Right atrium auricular region (tissue), 2 donors: ENCODE data around the gene ADCY3. TPM values are rescaled to one million over a fixed set of nuclear protein-coding genes. Genes with fewer than 3 reads are reported as not detected.

ENCODE experiments used
- DNase-seq: peaks from one replicate; pipeline ENCODE4 v3.0.0-alpha.2; 2019; ENCODE audit warnings: low spot score
- H3K27ac ChIP-seq, 2 donors: fragments of 200-600 bp; sonication (generic); 1 replicate in 1 of 2; 2 replicates in 1 of 2; pipeline ENCODE4 v1.5.1; 2016 to 2019
- H3K27me3 ChIP-seq, 2 donors: fragments of 200-600 bp; sonication (generic); one replicate each; pipeline versions ENCODE4 v1.5.1 to v1.6.0; 2017 to 2019
- H3K36me3 ChIP-seq: fragments of 200-600 bp; sonication (generic); one replicate; pipeline ENCODE4 v1.5.1; 2016
- H3K4me1 ChIP-seq, 2 donors: fragments of 200-600 bp; sonication (generic); one replicate each; pipeline versions ENCODE4 v1.5.1 to v1.6.0; 2017 to 2019
- H3K4me3 ChIP-seq, 2 donors: fragments of 200-600 bp; sonication (generic); 1 replicate in 1 of 2; 2 replicates in 1 of 2; pipeline ENCODE4 v1.5.1; 2017 to 2019; ENCODE audit warnings: mild to moderate bottlenecking in 1 of 2, moderate library complexity in 1 of 2
- H3K9me3 ChIP-seq, 2 donors: fragments of 200-600 bp; sonication (generic); one replicate each; pipeline ENCODE4 v1.5.1; 2019
- CTCF ChIP-seq, 2 donors: fragments of 200-600 bp; sonication (generic); IDR thresholded peaks; one replicate each; pipeline ENCODE4 v1.5.1; 2019; ENCODE audit warnings: antibody characterized with exemption in 2 of 2
- total RNA-seq, 2 donors: library from RNA; depleted of rRNA; stranded (reverse); fragments of >200 nt; gene quantifications; one replicate each; pipeline ENCODE4 v1.1.0, GENCODE V29; 2016

Gene ADCY3
- total RNA-seq, 2 donors from 2014 or later, result 14.1 to 28.4 TPM

GRCh38 chr2:24831221-24832072 is 88.6 kb downstream of the ADCY3 start:
- Histone ChIP-seq H3K27me3 (no peaks in the 10 kb centered on the region), H3K4me3 (no peak overlapping the region), H3K9me3 (no peaks in the 10 kb centered on the region), H3K36me3 (peaks cover 5% of the 10 kb centered on the region), H3K27ac (no peak overlapping the region), H3K4me1 (peaks cover 0 to 11% of the 10 kb centered on the region in 2 donors)
- no peak for TF ChIP-seq CTCF (IDR thresholded peaks at IDR 0.05)
- DNase-seq, result no peak

- TF ChIP-seq CTCF (IDR thresholded peaks at IDR 0.05), result no peak
- no peaks in the 10 kb centered on the region for H3K9me3 ChIP-seq
- DNase-seq, result no peak
- peaks cover 5% of the 10 kb centered on the region for H3K36me3 ChIP-seq
- no peaks in the 10 kb centered on the region for H3K27me3 ChIP-seq
- H3K27ac ChIP-seq, result no peak overlapping the region
- H3K4me1 ChIP-seq, result peaks cover 0 to 11% of the 10 kb centered on the region in 2 donors
- H3K4me3 ChIP-seq, result no peak overlapping the region
These were observed 89.3 kb downstream of the ADCY3 start for GRCh38 chr2:24830786-24831185.

GRCh38 chr2:24830351-24830750 is 89.7 kb downstream of the ADCY3 start:
- DNase-seq, result no peak
- H3K9me3 ChIP-seq, result no peaks in the 10 kb centered on the region
- H3K27ac ChIP-seq, result no peak overlapping the region
- peaks cover 5% of the 10 kb centered on the region for H3K36me3 ChIP-seq
- H3K4me3 ChIP-seq, result no peak overlapping the region
- peak in 1 of 2 donors; percentile 14 for TF ChIP-seq CTCF (IDR thresholded peaks at IDR 0.05)
- no peaks in the 10 kb centered on the region for H3K27me3 ChIP-seq
- H3K4me1 ChIP-seq, result peaks cover 0 to 11% of the 10 kb centered on the region in 2 donors

- DNase-seq, result no peak
- Histone ChIP-seq H3K27ac (no peak overlapping the region), H3K27me3 (no peaks in the 10 kb centered on the region), H3K4me3 (no peak overlapping the region), H3K9me3 (no peaks in the 10 kb centered on the region), H3K36me3 (no peaks in the 10 kb centered on the region), H3K4me1 (peaks cover 0 to 11% of the 10 kb centered on the region in 2 donors)
- no peak for TF ChIP-seq CTCF (IDR thresholded peaks at IDR 0.05)
These were observed 91.6 kb downstream of the ADCY3 start for GRCh38 chr2:24828238-24828996.

- peaks cover 4% of the 10 kb centered on the region for H3K36me3 ChIP-seq
- H3K9me3 ChIP-seq, result no peaks in the 10 kb centered on the region
- H3K27me3 ChIP-seq, result no peaks in the 10 kb centered on the region
- TF ChIP-seq CTCF (IDR thresholded peaks at IDR 0.05), result peak; percentile 72 to 91
- no peak overlapping the region for H3K4me3 ChIP-seq
- H3K4me1 ChIP-seq, result peaks cover 0 to 11% of the 10 kb centered on the region in 2 donors
- no peak overlapping the region for H3K27ac ChIP-seq
- DNase-seq, result peak; percentile 87
These were observed 92.5 kb downstream of the ADCY3 start for GRCh38 chr2:24827321-24828237.
